HG03139 (cell line): ENCODE results near the gene NUB1.
"Not testable (repeated sequence)": the region's sequence is repeated elsewhere in the genome, so short reads cannot be mapped to it uniquely, and the experiment has no call there.

Source experiments
- ATAC-seq: cut with Tn5 transposase; IDR thresholded peaks from one replicate; pipeline ENCODE4 v1.9.1; 2021; ENCODE audit not compliant: unreplicated experiment

Gene NUB1

GRCh38 chr7:151341357-151342101, at the start of gene NUB1:
Gene NUB1, plus strand, starts transcription at chr7:151341812. Its CDS starts 3,538 bp downstream, at chr7:151345350.
- peak; percentile 49 for ATAC-seq

- no peak for ATAC-seq
These were observed 48.8 kb upstream of the NUB1 start for GRCh38 chr7:151292850-151293249.

GRCh38 chr7:151296202-151296992, 45.2 kb upstream of the NUB1 start:
- ATAC-seq, result no peak

GRCh38 chr7:151298765-151299164, 42.8 kb upstream of the NUB1 start:
- no peak for ATAC-seq

GRCh38 chr7:151299530-151299929, 42.1 kb upstream of the NUB1 start:
- no peak for ATAC-seq

GRCh38 chr7:151299940-151300645, 41.5 kb upstream of the NUB1 start:
- no peak for ATAC-seq

GRCh38 chr7:151301471-151302462, 39.8 kb upstream of the NUB1 start:
- ATAC-seq, result no peak

GRCh38 chr7:151304251-151304650, 37.4 kb upstream of the NUB1 start:
- not testable (repeated sequence) for ATAC-seq

- ATAC-seq, result no peak
These were observed 36.8 kb upstream of the NUB1 start for GRCh38 chr7:151304856-151305255.

GRCh38 chr7:151306374-151306773, 35.2 kb upstream of the NUB1 start:
- no peak for ATAC-seq

- ATAC-seq, result no peak
These were observed 34.8 kb upstream of the NUB1 start for GRCh38 chr7:151306860-151307259.

GRCh38 chr7:151307536-151307935, 34.1 kb upstream of the NUB1 start:
- ATAC-seq, result no peak

GRCh38 chr7:151308256-151308655, 33.4 kb upstream of the NUB1 start:
- ATAC-seq, result no peak

GRCh38 chr7:151308791-151309190, 32.8 kb upstream of the NUB1 start:
- no peak for ATAC-seq

- ATAC-seq, result no peak
These were observed 32.3 kb upstream of the NUB1 start for GRCh38 chr7:151309311-151309710.

- ATAC-seq, result no peak
These were observed 31.0 kb upstream of the NUB1 start for GRCh38 chr7:151310578-151310977.

- ATAC-seq, result no peak
These were observed 30.2 kb upstream of the NUB1 start for GRCh38 chr7:151311294-151311864.

GRCh38 chr7:151312356-151312755, 29.3 kb upstream of the NUB1 start:
- ATAC-seq, result no peak

- no peak for ATAC-seq
These were observed 28.5 kb upstream of the NUB1 start for GRCh38 chr7:151312831-151313809.
